ENCODE data around the gene CNTN6. TPM values are rescaled to one million over a fixed set of nuclear protein-coding genes. Genes with fewer than 3 reads are reported as not detected.
A peak's percentile ranks its signal among the peaks of the same experiment; 100 is the strongest.
"Not testable (repeated sequence)": the region's sequence is repeated elsewhere in the genome, so short reads cannot be mapped to it uniquely, and the experiment has no call there.

The CNTN6 gene
- total RNA-seq, 1 donor from 2014 or later = 0.25 TPM

- DNase-seq (ENCODE audit: low read depth) = no peak
Observed at GRCh38 chr3:1275495-1275894, 182.7 kb downstream of the CNTN6 start.

GRCh38 chr3:1287815-1288214, 195.0 kb downstream of the CNTN6 start:
- DNase-seq (ENCODE audit: low read depth) = no peak

GRCh38 chr3:1288805-1289494, 196.1 kb downstream of the CNTN6 start:
- DNase-seq (ENCODE audit: low read depth) = no peak

GRCh38 chr3:1292571-1293071, 199.8 kb downstream of the CNTN6 start:
- DNase-seq (ENCODE audit: low read depth) = no peak

- DNase-seq (ENCODE audit: low read depth) = no peak
Observed at GRCh38 chr3:1294586-1294985, 201.8 kb downstream of the CNTN6 start.

GRCh38 chr3:1318296-1319005, 225.6 kb downstream of the CNTN6 start:
- no peak for DNase-seq (ENCODE audit: low read depth)

- no peak for DNase-seq (ENCODE audit: low read depth)
Observed at GRCh38 chr3:1326546-1326945, 233.7 kb downstream of the CNTN6 start.

- no peak for DNase-seq (ENCODE audit: low read depth)
Observed at GRCh38 chr3:1330107-1330506, 237.3 kb downstream of the CNTN6 start.

GRCh38 chr3:1346386-1346785, 253.6 kb downstream of the CNTN6 start:
- DNase-seq (ENCODE audit: low read depth) = no peak

- peak; percentile 7 for DNase-seq (ENCODE audit: low read depth)
Observed at GRCh38 chr3:1348547-1348946, 255.7 kb downstream of the CNTN6 start.

GRCh38 chr3:1350885-1351284, 258.1 kb downstream of the CNTN6 start:
- no peak for DNase-seq (ENCODE audit: low read depth)

GRCh38 chr3:1355691-1356090, 262.9 kb downstream of the CNTN6 start:
- DNase-seq (ENCODE audit: low read depth) = no peak

GRCh38 chr3:1356101-1356500, 263.3 kb downstream of the CNTN6 start:
- no peak for DNase-seq (ENCODE audit: low read depth)

GRCh38 chr3:1365528-1365927, 272.7 kb downstream of the CNTN6 start:
- DNase-seq (ENCODE audit: low read depth) = no peak

- no peak for DNase-seq (ENCODE audit: low read depth)
Observed at GRCh38 chr3:1374471-1374870, 281.6 kb downstream of the CNTN6 start.

GRCh38 chr3:1375145-1375544, 282.3 kb downstream of the CNTN6 start:
- no peak for DNase-seq (ENCODE audit: low read depth)

- no peak for DNase-seq (ENCODE audit: low read depth)
Observed at GRCh38 chr3:1380926-1381646, 288.3 kb downstream of the CNTN6 start.

GRCh38 chr3:1381647-1382036, 288.8 kb downstream of the CNTN6 start:
- DNase-seq (ENCODE audit: low read depth) = no peak

GRCh38 chr3:1387396-1387905, 294.6 kb downstream of the CNTN6 start:
- DNase-seq (ENCODE audit: low read depth) = not testable (repeated sequence)

GRCh38 chr3:1394188-1394587, 301.4 kb downstream of the CNTN6 start:
- no peak for DNase-seq (ENCODE audit: low read depth)

GRCh38 chr3:1400571-1400970, 307.7 kb downstream of the CNTN6 start:
- DNase-seq (ENCODE audit: low read depth) = no peak

- peak; percentile 92 for DNase-seq (ENCODE audit: low read depth)
Observed at GRCh38 chr3:1404270-1404962, 311.6 kb downstream of the CNTN6 start.

All from renal cortical epithelial cell (primary cell).